HPDE6-E6E7 (cell line): ENCODE data around the gene TOMM20L.
A peak's percentile ranks its signal among the peaks of the same experiment; 100 is the strongest.

Experiments used
- DNase-seq: peaks from one replicate; pipeline ENCODE4 v3.0.0; 2011; ENCODE audit warnings: missing footprints; ENCODE audit errors: extremely low spot score

Gene TOMM20L

DNA sequence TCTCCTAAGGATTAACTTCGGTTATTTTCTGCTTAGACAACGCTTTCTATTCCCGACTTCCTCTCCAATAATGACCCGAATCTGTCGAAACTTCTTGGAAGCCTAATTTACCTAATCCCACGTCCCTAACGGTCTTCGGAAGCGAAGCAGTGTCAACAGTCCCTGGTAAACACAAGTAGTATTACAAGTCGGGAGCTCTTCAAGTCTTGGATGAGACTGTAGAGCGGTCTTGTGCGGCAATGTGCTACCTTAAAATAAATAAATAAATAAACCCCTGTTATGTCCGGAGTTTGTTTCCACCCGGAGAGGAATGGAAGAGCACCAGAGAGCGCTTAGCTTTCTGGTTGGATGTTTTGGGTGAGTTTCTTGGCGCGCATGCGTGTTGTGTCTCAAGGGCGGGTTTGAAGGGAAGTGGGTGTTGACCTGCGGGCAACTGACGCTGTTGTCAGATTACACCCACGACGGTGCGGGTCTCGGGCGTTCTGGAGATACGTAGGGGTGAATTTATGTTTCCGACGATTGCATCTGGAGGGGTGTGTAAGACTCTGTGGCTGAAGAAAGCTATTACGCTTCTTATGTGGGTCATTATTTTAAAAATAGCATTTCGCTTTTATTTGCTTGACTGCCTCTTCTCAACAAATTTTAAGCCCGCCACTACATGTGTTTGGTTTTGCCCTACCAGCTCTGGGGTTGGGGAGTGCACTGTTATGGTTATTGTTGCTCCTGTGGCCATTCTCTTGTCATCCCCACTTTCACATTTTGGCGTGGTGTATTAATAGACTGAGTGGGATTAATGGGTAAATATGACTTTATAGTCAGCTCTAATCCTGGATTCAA, 31.8 kb downstream of the TOMM20L start, which contains the start of the genes KIAA0586 and TIMM9:
Gene KIAA0586 (plus strand): TSS at position 439 of the 837 bp plus-strand sequence. CDS start 546 bp downstream, outside the sequence.
Gene TIMM9 (minus strand): TSS at position 251 of the 837 bp plus-strand sequence. CDS start 15,586 bp downstream, outside the sequence.
- peak; percentile 91 for DNase-seq

DNA sequence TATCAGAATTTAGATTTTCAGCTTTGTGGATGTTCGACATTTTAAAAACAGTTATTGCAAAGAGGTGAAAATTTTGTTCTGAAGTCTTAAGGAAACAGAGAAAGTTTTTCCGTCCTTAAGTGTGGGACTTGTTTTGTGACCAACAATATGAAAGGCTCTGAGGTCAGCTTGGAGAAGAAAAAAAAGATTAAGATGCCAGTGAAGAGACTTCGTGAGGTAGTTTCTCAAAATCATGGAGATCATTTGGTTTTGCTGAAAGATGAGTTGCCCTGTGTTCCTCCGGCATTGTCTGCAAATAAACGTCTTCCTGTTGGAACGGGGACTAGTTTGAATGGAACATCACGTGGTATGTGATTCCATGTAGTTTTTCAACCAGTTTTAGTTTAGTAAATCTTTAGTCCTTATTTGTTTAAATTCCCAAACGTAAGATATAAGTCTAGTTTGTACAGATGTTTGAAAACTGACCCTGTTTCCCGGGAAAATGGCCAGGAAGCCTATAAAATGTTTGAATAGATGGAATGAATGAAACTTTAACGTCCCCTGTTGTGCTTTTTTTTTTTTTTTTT, 32.5 kb downstream of the TOMM20L start:
- DNase-seq: no peak

DNA sequence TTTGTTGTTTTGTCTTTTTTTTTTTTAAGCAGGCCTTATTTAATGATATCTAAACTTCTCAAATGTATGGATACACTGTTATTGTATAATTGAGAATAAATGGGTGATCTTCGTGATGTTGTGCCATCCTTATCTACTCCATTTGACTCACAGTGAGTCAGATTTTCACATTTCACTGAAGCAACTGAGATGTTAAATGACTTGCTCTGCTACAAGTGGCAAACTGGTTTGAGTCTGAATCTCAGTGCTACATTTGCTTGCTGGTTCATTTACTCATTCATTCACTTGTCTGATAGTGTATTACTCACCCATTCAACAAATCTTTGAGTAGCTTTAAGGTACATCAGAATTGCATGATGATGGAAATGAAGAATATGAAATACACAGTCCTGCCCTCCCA, 34.4 kb downstream of the TOMM20L start:
- no peak for DNase-seq

DNA sequence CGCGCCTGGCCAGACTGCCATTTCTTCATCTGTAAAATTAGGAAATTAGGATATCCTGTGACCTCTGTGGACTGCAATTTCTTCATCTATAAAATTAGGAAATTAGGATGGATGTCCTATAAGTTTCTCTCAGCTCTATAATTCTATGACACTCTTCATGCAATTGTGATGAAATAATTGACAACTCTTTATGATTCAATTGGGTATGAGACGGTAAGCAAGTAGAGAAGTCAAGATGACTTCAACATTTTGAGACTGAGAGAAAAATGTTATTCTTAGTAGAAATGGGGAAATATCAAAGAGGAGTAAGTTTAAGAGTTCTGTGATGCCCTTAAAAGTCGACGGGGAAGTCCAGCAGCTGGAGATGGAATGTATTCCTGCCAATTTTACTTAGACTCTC, 43.7 kb downstream of the TOMM20L start:
- no peak for DNase-seq

DNA sequence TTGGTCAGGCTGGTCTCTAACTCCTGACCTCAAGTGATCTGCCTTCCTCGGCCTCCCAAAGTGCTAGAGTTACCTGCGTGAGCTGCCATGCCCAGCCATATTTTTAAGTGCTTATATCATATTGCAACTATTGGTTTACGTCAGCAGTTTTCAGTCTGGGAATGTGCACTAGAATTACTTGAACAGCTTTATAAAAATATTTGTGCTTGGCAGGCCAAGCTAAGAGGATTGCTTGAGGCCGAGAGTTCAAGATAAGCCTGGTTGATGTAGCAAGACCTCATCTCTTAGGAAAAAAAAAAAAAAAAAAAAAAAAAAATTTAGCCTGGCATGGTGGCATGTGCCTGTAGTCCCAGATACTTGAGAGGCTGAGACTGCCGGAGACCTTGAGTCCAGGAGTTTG, 48.9 kb downstream of the TOMM20L start:
- no peak for DNase-seq

DNA sequence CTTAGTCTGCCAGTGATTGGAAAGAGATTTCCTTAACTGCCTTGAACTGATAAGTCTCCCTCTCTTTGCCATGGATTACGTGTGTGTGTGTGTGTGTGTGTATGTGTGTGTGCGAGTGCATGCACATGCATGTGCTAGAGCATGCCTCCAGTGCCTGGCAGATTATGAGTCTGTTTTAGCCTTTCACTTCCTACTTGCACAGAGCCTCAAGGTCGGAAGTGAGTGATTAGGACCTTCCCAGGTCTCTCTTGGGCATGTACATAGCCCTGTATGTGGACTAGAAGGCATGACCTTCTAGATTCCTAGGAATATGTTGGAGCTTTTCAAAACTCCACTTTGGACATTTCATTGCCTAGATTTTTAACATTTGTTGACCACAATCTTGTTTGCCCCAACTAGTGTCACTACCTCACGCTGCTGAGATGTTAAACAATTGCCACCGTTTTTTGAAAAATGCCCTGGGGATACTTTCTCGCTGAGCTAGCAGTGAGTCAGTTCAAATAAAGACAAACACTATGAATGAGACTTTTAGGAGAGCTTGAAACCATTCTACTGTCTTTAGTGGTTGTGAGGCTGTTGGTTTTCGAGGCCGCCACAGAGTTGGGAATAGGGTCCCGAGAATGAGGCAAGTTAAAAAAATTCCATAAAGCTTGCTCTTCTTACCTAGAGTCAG, 60.0 kb downstream of the TOMM20L start:
- DNase-seq: peak; percentile 76
